ENCODE results near the gene CYP2F1. TPM values are rescaled to one million over a fixed set of nuclear protein-coding genes. Genes with fewer than 3 reads are reported as not detected.
"Not testable (repeated sequence)": the region's sequence is repeated elsewhere in the genome, so short reads cannot be mapped to it uniquely, and the experiment has no call there.

The CYP2F1 gene
- total RNA-seq, 1 experiment from 2014 or later = not detected

GRCh38 chr19:41126765-41127203 is 12.6 kb downstream of the CYP2F1 start:
- DNase-seq (ENCODE audit: low read depth) = not testable (repeated sequence)

- DNase-seq (ENCODE audit: low read depth) = not testable (repeated sequence)
Observed at GRCh38 chr19:41127362-41127761, 13.1 kb downstream of the CYP2F1 start.

GRCh38 chr19:41127801-41128300 is 13.6 kb downstream of the CYP2F1 start:
- DNase-seq (ENCODE audit: low read depth) = peak; percentile 47

- no peak for DNase-seq (ENCODE audit: low read depth)
Observed at GRCh38 chr19:41128692-41129091, 14.5 kb downstream of the CYP2F1 start.

- DNase-seq (ENCODE audit: low read depth) = no peak
Observed at GRCh38 chr19:41131186-41131585, 17.0 kb downstream of the CYP2F1 start.

GRCh38 chr19:41133260-41133659 is 19.0 kb downstream of the CYP2F1 start:
- DNase-seq (ENCODE audit: low read depth) = no peak

GRCh38 chr19:41134616-41135015 is 20.4 kb downstream of the CYP2F1 start:
- no peak for DNase-seq (ENCODE audit: low read depth)

- not testable (repeated sequence) for DNase-seq (ENCODE audit: low read depth)
Observed at GRCh38 chr19:41135390-41136384, 21.5 kb downstream of the CYP2F1 start.

- DNase-seq (ENCODE audit: low read depth) = no peak
Observed at GRCh38 chr19:41136636-41137455, 22.6 kb downstream of the CYP2F1 start.

- DNase-seq (ENCODE audit: low read depth) = peak; percentile 73
Observed at GRCh38 chr19:41144403-41144802, 30.2 kb downstream of the CYP2F1 start.

- no peak for DNase-seq (ENCODE audit: low read depth)
Observed at GRCh38 chr19:41149831-41150230, 35.6 kb downstream of the CYP2F1 start.

- not testable (repeated sequence) for DNase-seq (ENCODE audit: low read depth)
Observed at GRCh38 chr19:41150986-41151385, 36.8 kb downstream of the CYP2F1 start.

- no peak for DNase-seq (ENCODE audit: low read depth)
Observed at GRCh38 chr19:41154060-41154459, 39.8 kb downstream of the CYP2F1 start.

GRCh38 chr19:41156207-41156606 is 42.0 kb downstream of the CYP2F1 start:
- DNase-seq (ENCODE audit: low read depth) = no peak

- no peak for DNase-seq (ENCODE audit: low read depth)
Observed at GRCh38 chr19:41159881-41160280, 45.6 kb downstream of the CYP2F1 start.

- peak; percentile 30 for DNase-seq (ENCODE audit: low read depth)
Observed at GRCh38 chr19:41161903-41162302, 47.7 kb downstream of the CYP2F1 start.

- DNase-seq (ENCODE audit: low read depth) = no peak
Observed at GRCh38 chr19:41166944-41167804, 52.9 kb downstream of the CYP2F1 start.

- no peak for DNase-seq (ENCODE audit: low read depth)
Observed at GRCh38 chr19:41172297-41173164, 58.3 kb downstream of the CYP2F1 start.

GRCh38 chr19:41174297-41174928 is 60.2 kb downstream of the CYP2F1 start:
- no peak for DNase-seq (ENCODE audit: low read depth)

Data from HT1080 (cell line).